Karpas-422 (cell line): ENCODE data around the gene EPB41L4A. TPM values are rescaled to one million over a fixed set of nuclear protein-coding genes. Genes with fewer than 3 reads are reported as not detected.

ENCODE experiments used
- DNase-seq: peaks from one replicate; pipeline ENCODE4 v3.0.0-alpha.2; 2015
- H2AFZ ChIP-seq: fragments of 200-600 bp; sonication (generic); 2 replicates; pipeline ENCODE4 v1.6.1; 2014; ENCODE audit warnings: antibody characterized with exemption, low read length, mixed read lengths
- H3K27ac ChIP-seq: fragments of 200-600 bp; sonication (generic); 2 replicates; pipeline ENCODE4 v1.5.1; 2014; ENCODE audit warnings: mild to moderate bottlenecking, low read length, moderate library complexity
- H3K27me3 ChIP-seq: fragments of 200-600 bp; sonication (generic); 2 replicates; pipeline ENCODE4 v1.6.1; 2014; ENCODE audit warnings: low read length, mixed read lengths
- H3K36me3 ChIP-seq: fragments of 200-600 bp; sonication (generic); 2 replicates; pipeline ENCODE4 v1.6.1; 2014; ENCODE audit warnings: low read length, mixed read lengths; ENCODE audit not compliant: insufficient read depth
- H3K4me1 ChIP-seq: fragments of 200-600 bp; sonication (generic); 2 replicates; pipeline ENCODE4 v1.6.1; 2014; ENCODE audit warnings: mild to moderate bottlenecking, low read length, mixed read lengths
- H3K4me2 ChIP-seq: fragments of 200-600 bp; sonication (generic); 2 replicates; pipeline ENCODE4 v1.6.1; 2014; ENCODE audit warnings: low read length, low read depth, mild to moderate bottlenecking; ENCODE audit not compliant: poor library complexity, severe bottlenecking
- H3K4me3 ChIP-seq: fragments of 200-600 bp; sonication (generic); 2 replicates; pipeline ENCODE4 v1.5.1; 2014; ENCODE audit warnings: mild to moderate bottlenecking, antibody characterized with exemption, low read length, mixed read lengths
- H3K79me2 ChIP-seq: fragments of 200-600 bp; sonication (generic); 2 replicates; pipeline ENCODE4 v1.6.1; 2014; ENCODE audit warnings: mild to moderate bottlenecking, low read length, mixed read lengths
- H3K9ac ChIP-seq: fragments of 200-600 bp; sonication (generic); 2 replicates; pipeline ENCODE4 v1.6.0; 2014; ENCODE audit warnings: low read length
- H3K9me2 ChIP-seq: fragments of 200-600 bp; sonication (generic), shearing (Covaris generic); replicated peaks from 2 replicates; pipeline ENCODE4 v1.6.0; 2014; ENCODE audit warnings: mild to moderate bottlenecking, low read length, moderate library complexity; ENCODE audit not compliant: insufficient read depth
- H3K9me3 ChIP-seq: fragments of 300-700, 200-600 bp; sonication (generic); 2 replicates; pipeline ENCODE4 v1.6.1; 2014; ENCODE audit warnings: low read length, mixed read lengths
- H4K20me1 ChIP-seq: fragments of 200-600 bp; sonication (generic); 2 replicates; pipeline ENCODE4 v1.6.1; 2014; ENCODE audit warnings: mild to moderate bottlenecking, antibody characterized with exemption, low read length, low read depth; ENCODE audit not compliant: insufficient read depth
- total RNA-seq: library from RNA; depleted of rRNA; stranded (reverse); fragments of >200 nt; shearing (Covaris generic); gene quantifications from 2 replicates; pipeline ENCODE4 v1.2.3, GENCODE V29; 2014; ENCODE audit warnings: low replicate concordance

Gene EPB41L4A
- total RNA-seq, 1 experiment from 2014 or later = 0.63 TPM

DNA sequence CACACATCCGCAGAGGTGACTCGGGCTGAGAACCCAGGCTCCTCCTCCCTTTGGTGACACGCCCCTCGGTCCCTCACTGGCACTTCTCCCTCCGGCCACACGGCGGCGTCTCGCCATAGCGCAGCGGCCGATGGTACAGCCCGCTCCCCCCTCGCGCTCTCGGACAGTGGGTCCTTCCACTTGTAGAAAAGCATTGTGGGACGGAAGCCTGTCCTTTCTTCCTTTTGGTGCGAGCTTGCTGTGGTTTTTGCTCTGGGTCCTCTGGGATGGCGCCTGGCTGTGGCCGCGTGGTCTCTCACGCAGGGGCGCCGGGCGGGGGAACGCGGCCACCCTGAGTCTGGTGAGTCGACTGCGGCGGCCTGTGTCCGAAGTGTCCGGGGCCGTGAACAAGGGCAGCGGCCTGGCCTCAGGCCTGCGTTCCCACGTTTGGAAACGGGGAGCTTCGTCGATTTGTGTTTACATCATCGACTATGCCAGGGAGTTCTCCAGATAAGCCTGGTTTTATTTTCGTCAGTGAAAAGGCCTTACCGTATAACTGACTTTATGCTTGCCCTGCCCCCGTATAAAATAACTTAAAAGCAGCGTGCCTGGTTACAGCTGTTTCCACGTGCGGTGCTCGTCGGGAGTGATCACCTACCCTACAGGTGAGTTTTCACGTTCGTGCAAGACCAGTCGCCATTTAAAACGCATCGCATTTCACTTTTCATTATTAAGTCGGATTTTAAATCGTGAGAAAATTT lies 258.3 kb downstream of the EPB41L4A start:
- Histone ChIP-seq H4K20me1 (peaks cover 27% of the 10 kb centered on the region), H3K79me2 (peaks cover 20% of the 10 kb centered on the region), H2AFZ (no peak overlapping the region), H3K36me3 (peaks cover 26% of the 10 kb centered on the region), H3K9me3 (no peaks in the 10 kb centered on the region), H3K4me3 (peak overlapping the region; percentile 86), H3K9me2 (no peaks in the 10 kb centered on the region), H3K9ac (peak overlapping the region; percentile 90), H3K4me1 (peaks cover 14% of the 10 kb centered on the region), H3K27me3 (no peaks in the 10 kb centered on the region), H3K4me2 (peak overlapping the region; percentile 89), H3K27ac (peak overlapping the region; percentile 17; the same call in 1 of the 2 replicates)
- peak; percentile 97 for DNase-seq

GRCh38 chr5:112159435-112159834 lies 259.6 kb downstream of the EPB41L4A start:
- H3K27ac ChIP-seq = no peak overlapping the region
- H4K20me1 ChIP-seq = peaks cover 27% of the 10 kb centered on the region
- no peaks in the 10 kb centered on the region for H3K9me2 ChIP-seq
- H3K4me2 ChIP-seq = no peak overlapping the region
- peaks cover 20% of the 10 kb centered on the region for H3K79me2 ChIP-seq
- no peak for DNase-seq
- peaks cover 14% of the 10 kb centered on the region for H3K4me1 ChIP-seq
- no peaks in the 10 kb centered on the region for H3K9me3 ChIP-seq
- no peak overlapping the region for H3K9ac ChIP-seq
- no peaks in the 10 kb centered on the region for H3K27me3 ChIP-seq
- no peak overlapping the region for H3K4me3 ChIP-seq
- H3K36me3 ChIP-seq = peaks cover 26% of the 10 kb centered on the region
- H2AFZ ChIP-seq = no peak overlapping the region

DNA sequence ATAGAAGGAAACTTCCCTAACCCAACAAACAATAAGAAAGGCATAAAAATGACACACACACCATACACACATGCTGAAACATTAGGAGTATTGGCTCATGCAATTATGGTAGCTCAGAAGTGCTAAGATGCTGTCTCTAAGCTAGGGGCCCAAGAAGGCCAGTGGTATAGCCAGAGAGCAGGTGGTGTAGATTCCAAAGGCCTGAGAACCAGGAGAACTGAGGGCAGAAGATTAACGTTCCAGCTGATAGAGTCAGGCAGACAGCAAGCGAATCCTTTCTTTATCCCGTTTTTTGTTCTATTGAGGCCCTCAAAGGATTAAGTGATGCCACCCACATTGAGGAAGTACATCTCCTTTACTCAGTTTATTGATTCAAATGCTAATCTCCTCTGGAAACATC lies 262.9 kb downstream of the EPB41L4A start:
- H3K4me3 ChIP-seq = no peak overlapping the region
- H3K79me2 ChIP-seq = peaks cover 5% of the 10 kb centered on the region

GRCh38 chr5:112154940-112155686 lies 264.0 kb downstream of the EPB41L4A start:
- no peaks in the 10 kb centered on the region for H3K79me2 ChIP-seq
- H3K4me3 ChIP-seq = no peak overlapping the region
- no peak overlapping the region for H2AFZ ChIP-seq
- no peaks in the 10 kb centered on the region for H4K20me1 ChIP-seq
- no peak overlapping the region for H3K9ac ChIP-seq
- H3K4me1 ChIP-seq = no peaks in the 10 kb centered on the region
- H3K27me3 ChIP-seq = no peaks in the 10 kb centered on the region
- H3K9me3 ChIP-seq = no peaks in the 10 kb centered on the region
- no peak for DNase-seq
- no peaks in the 10 kb centered on the region for H3K36me3 ChIP-seq
- H3K27ac ChIP-seq = no peak overlapping the region
- no peak overlapping the region for H3K4me2 ChIP-seq
- H3K9me2 ChIP-seq = no peaks in the 10 kb centered on the region

More for the DNA sequence above, 262.9 kb downstream of the EPB41L4A start:
- H3K4me1 ChIP-seq = no peaks in the 10 kb centered on the region
- H3K9ac ChIP-seq = no peak overlapping the region
- H3K4me2 ChIP-seq = no peak overlapping the region
- no peak for DNase-seq
- H4K20me1 ChIP-seq = peaks cover 2% of the 10 kb centered on the region; the same call in 1 of the 2 replicates
- H3K27me3 ChIP-seq = no peaks in the 10 kb centered on the region
- H3K27ac ChIP-seq = no peak overlapping the region
- H2AFZ ChIP-seq = no peak overlapping the region
- H3K9me3 ChIP-seq = no peaks in the 10 kb centered on the region
- H3K9me2 ChIP-seq = no peaks in the 10 kb centered on the region
- no peaks in the 10 kb centered on the region for H3K36me3 ChIP-seq

GRCh38 chr5:112149727-112150126 lies 269.4 kb downstream of the EPB41L4A start:
- Histone ChIP-seq H3K79me2 (no peaks in the 10 kb centered on the region), H4K20me1 (no peaks in the 10 kb centered on the region), H3K9me3 (no peaks in the 10 kb centered on the region), H3K9me2 (no peaks in the 10 kb centered on the region), H3K4me3 (no peak overlapping the region), H3K4me2 (no peak overlapping the region), H3K9ac (no peak overlapping the region), H3K36me3 (no peaks in the 10 kb centered on the region), H3K27me3 (no peaks in the 10 kb centered on the region), H2AFZ (no peak overlapping the region), H3K4me1 (no peaks in the 10 kb centered on the region), H3K27ac (no peak overlapping the region)
- no peak for DNase-seq

- Histone ChIP-seq H3K4me2 (no peak overlapping the region), H3K9ac (no peak overlapping the region), H3K36me3 (no peaks in the 10 kb centered on the region), H3K4me3 (no peak overlapping the region), H3K79me2 (no peaks in the 10 kb centered on the region), H3K27me3 (no peaks in the 10 kb centered on the region), H4K20me1 (no peaks in the 10 kb centered on the region), H3K4me1 (no peaks in the 10 kb centered on the region), H3K27ac (no peak overlapping the region), H2AFZ (no peak overlapping the region), H3K9me2 (no peaks in the 10 kb centered on the region), H3K9me3 (no peaks in the 10 kb centered on the region)
- peak; percentile 87 for DNase-seq
Measured at GRCh38 chr5:112146323-112147226, 272.5 kb downstream of the EPB41L4A start.

DNA sequence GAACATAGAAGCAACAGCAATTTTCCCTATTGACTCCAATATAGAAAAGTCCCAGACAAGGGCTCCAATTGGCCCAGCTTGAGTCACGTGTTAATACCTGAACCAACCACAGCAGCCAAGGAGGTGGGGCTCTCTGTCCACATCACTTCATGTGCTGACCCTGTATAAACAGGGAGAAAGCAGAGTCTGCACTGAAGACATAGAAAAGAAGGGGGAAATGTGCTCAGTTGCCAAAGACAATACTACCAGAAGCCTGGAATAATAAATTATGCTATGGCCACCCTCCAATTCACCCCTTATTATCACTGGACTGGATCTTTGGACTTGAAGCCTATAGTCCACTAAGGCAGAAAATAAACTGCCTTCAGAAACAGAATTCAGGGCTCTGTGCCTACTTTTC lies 275.4 kb downstream of the EPB41L4A start:
- H3K27ac ChIP-seq = no peak overlapping the region

More for the DNA sequence above, 275.4 kb downstream of the EPB41L4A start:
- no peaks in the 10 kb centered on the region for H3K9me3 ChIP-seq
- no peak overlapping the region for H3K4me2 ChIP-seq
- no peak overlapping the region for H3K9ac ChIP-seq
- H3K27me3 ChIP-seq = no peaks in the 10 kb centered on the region
- DNase-seq = no peak
- H4K20me1 ChIP-seq = no peaks in the 10 kb centered on the region
- H3K4me1 ChIP-seq = no peaks in the 10 kb centered on the region
- H3K4me3 ChIP-seq = no peak overlapping the region
- no peak overlapping the region for H2AFZ ChIP-seq
- no peaks in the 10 kb centered on the region for H3K36me3 ChIP-seq
- H3K79me2 ChIP-seq = no peaks in the 10 kb centered on the region
- no peaks in the 10 kb centered on the region for H3K9me2 ChIP-seq
